ENCODE data around the gene SOST. TPM values are rescaled to one million over a fixed set of nuclear protein-coding genes. Genes with fewer than 3 reads are reported as not detected.
A peak's percentile ranks its signal among the peaks of the same experiment; 100 is the strongest.

Gene SOST
- total and polyA plus RNA-seq, 8 donors: not detected

GRCh38 chr17:43721537-43722268 lies 36.9 kb downstream of the SOST start:
- no peak overlapping the region for H3K4me3 ChIP-seq
- intact Hi-C loops (cut with DNase I): no loop called here
- 93 to 97% methylated on average over 4 of the region's 4 CpGs for WGBS, 2 donors

GRCh38 chr17:43720311-43721060 lies 38.1 kb downstream of the SOST start:
- FAIRE-seq (no peak), ATAC-seq (peak; percentile 90 to 95 (median 94)), DNase-seq (peak; percentile 72 to 89 (median 78))
- no peak for TF ChIP-seq CTCF (IDR thresholded peaks at IDR 0.05)
- H3K4me3 ChIP-seq: peak overlapping the region; percentile 61 to 84 (median 74)
- peaks cover 0 to 5% (median 0%) of the 10 kb centered on the region in 3 donors for H3K4me1 ChIP-seq
- 0 to 1% methylated on average over 47 to 64 of the region's 64 CpGs for WGBS, 2 donors
- H3K9me3 ChIP-seq: no peaks in the 10 kb centered on the region
- no peaks in the 10 kb centered on the region for H3K36me3 ChIP-seq
- intact Hi-C loops (cut with DNase I): no loop called here
- no peaks in the 10 kb centered on the region for H3K27me3 ChIP-seq
- H3K27ac ChIP-seq: peak overlapping the region; percentile 74 to 96 (median 94)

More at GRCh38 chr17:43721537-43722268, 36.9 kb downstream of the SOST start:
- no peak for TF ChIP-seq CTCF (IDR thresholded peaks at IDR 0.05)
- no peak for DNase-seq
- Histone ChIP-seq H3K27ac (peak overlapping the region in 2 of 4 donors; percentile 22 to 93), H3K9me3 (no peaks in the 10 kb centered on the region), H3K27me3 (no peaks in the 10 kb centered on the region), H3K4me1 (peaks cover 0 to 5% (median 0%) of the 10 kb centered on the region in 3 donors), H3K36me3 (no peaks in the 10 kb centered on the region)
- no peak for FAIRE-seq
- no peak for ATAC-seq

GRCh38 chr17:43719578-43719977 lies 39.0 kb downstream of the SOST start:
- Histone ChIP-seq H3K27ac (no peak overlapping the region), H3K36me3 (no peaks in the 10 kb centered on the region), H3K9me3 (no peaks in the 10 kb centered on the region), H3K27me3 (no peaks in the 10 kb centered on the region), H3K4me3 (no peak overlapping the region), H3K4me1 (peaks cover 0 to 5% (median 0%) of the 10 kb centered on the region in 3 donors)
- ATAC-seq: no peak
- FAIRE-seq: no peak
- DNase-seq: no peak
- 91 to 97% methylated on average over 3 of the region's 3 CpGs for WGBS, 2 donors
- intact Hi-C loops (cut with DNase I): no loop called here
- no peak for TF ChIP-seq CTCF (IDR thresholded peaks at IDR 0.05)

GRCh38 chr17:43718544-43718943 lies 40.0 kb downstream of the SOST start:
- Histone ChIP-seq H3K4me3 (no peak overlapping the region), H3K36me3 (no peaks in the 10 kb centered on the region), H3K9me3 (no peaks in the 10 kb centered on the region), H3K27me3 (no peaks in the 10 kb centered on the region), H3K27ac (no peak overlapping the region), H3K4me1 (peaks cover 0 to 5% (median 0%) of the 10 kb centered on the region in 3 donors)
- TF ChIP-seq CTCF (IDR thresholded peaks at IDR 0.05): no peak
- no peak for ATAC-seq
- DNase-seq: no peak
- no peak for FAIRE-seq
- 57 to 58% methylated on average over 5 of the region's 5 CpGs for WGBS, 2 donors
- intact Hi-C loops (cut with DNase I): no loop called here
